Endothelial cell of umbilical vein (primary cell): Measurements from ENCODE around the gene VPS8. TPM values are rescaled to one million over a fixed set of nuclear protein-coding genes. Genes with fewer than 3 reads are reported as not detected.

Experiments
- BruUV-seq: library from RNA; stranded (reverse); fragments of 400-500 nt; replicated peaks from 2 replicates; lab custom pipeline; 2021; lab: Mats Ljungman, UMichigan
- CTCF ChIA-PET: fragments of 300-600, 350-600 bp; sonication (Branson Sonifier 250); formaldehyde crosslinking; loops from one replicate; lab custom pipeline; 2021; ENCODE audit warnings: antibody characterized with exemption, inconsistent platforms; lab: Charles Lee
- POLR2A ChIA-PET: fragments of 300-600, 350-600 bp; sonication (Branson Sonifier 250); formaldehyde crosslinking; loops from one replicate; lab custom pipeline; 2021; ENCODE audit warnings: antibody characterized with exemption, inconsistent platforms; lab: Charles Lee
- DNase-seq: peaks from one replicate; pipeline ENCODE4 v3.0.0-alpha.2; 2011; ENCODE audit warnings: low read depth, low spot score
- FAIRE-seq: peaks from 2 replicates; lab custom pipeline; 2011; peaks lifted over from hg19 to GRCh38; lab: Jason Lieb, UNC
- H2AFZ ChIP-seq: 2 replicates; pipeline ENCODE4 v1.6.0; 2012; ENCODE audit warnings: low read depth, low read length, control low read depth, inconsistent platforms
- H3K27ac ChIP-seq: 2 replicates; pipeline ENCODE4 v1.5.1; 2011; ENCODE audit warnings: low read depth, mild to moderate bottlenecking, control low read depth, low read length, moderate library complexity; ENCODE audit not compliant: insufficient read depth
- H3K27me3 ChIP-seq, 2 experiments: 2 replicates each; pipeline versions ENCODE4 v1.6.0 to v1.6.1; 2011; ENCODE audit warnings: low read length in 2 of 2, mixed read lengths in 1 of 2; ENCODE audit not compliant: control insufficient read depth in 2 of 2, insufficient read depth in 2 of 2
- H3K36me3 ChIP-seq, 2 experiments: 2 replicates in 1 of 2; 3 replicates in 1 of 2; pipeline ENCODE4 v1.5.1; 2011; ENCODE audit warnings: low read length in 2 of 2, mild to moderate bottlenecking in 1 of 2, moderate library complexity in 1 of 2; ENCODE audit not compliant: control insufficient read depth in 2 of 2, insufficient read depth in 2 of 2; ENCODE audit errors: extremely low read depth in 1 of 2
- H3K4me1 ChIP-seq: 3 replicates; pipeline ENCODE4 v1.5.1; 2011; ENCODE audit warnings: mild to moderate bottlenecking, low read length; ENCODE audit not compliant: control insufficient read depth, insufficient read depth; ENCODE audit errors: extremely low read depth
- H3K4me2 ChIP-seq: 2 replicates; pipeline ENCODE4 v1.6.1; 2011; ENCODE audit warnings: low read length, control low read depth, mixed read lengths; ENCODE audit not compliant: insufficient read depth
- H3K4me3 ChIP-seq, 3 experiments: fragments of 200-600 bp in 1 of 3; sonication (generic), shearing (Covaris generic) in 1 of 3; replicated peaks in 1 of 3; 2 replicates each; pipeline ENCODE4 v1.5.1; 2011 to 2016; ENCODE audit warnings: control low read depth in 3 of 3, low read length in 3 of 3, mild to moderate bottlenecking in 2 of 3, inconsistent platforms in 1 of 3, low read depth in 1 of 3, moderate library complexity in 1 of 3; ENCODE audit not compliant: insufficient read depth in 1 of 3
- H3K79me2 ChIP-seq: 2 replicates; pipeline ENCODE4 v1.6.0; 2012; ENCODE audit warnings: low read length, inconsistent platforms; ENCODE audit not compliant: control insufficient read depth, insufficient read depth
- H3K9ac ChIP-seq: replicated peaks from 2 replicates; pipeline ENCODE3; 2011; ENCODE audit warnings: low read length, control low read depth; ENCODE audit not compliant: insufficient read depth; ENCODE audit errors: extremely low read depth
- H3K9me1 ChIP-seq: replicated peaks from 3 replicates; pipeline ENCODE4 v1.6.0; 2011; ENCODE audit warnings: mild to moderate bottlenecking, low read length; ENCODE audit not compliant: control insufficient read depth, insufficient read depth; ENCODE audit errors: extremely low read depth
- H3K9me3 ChIP-seq: replicated peaks from 2 replicates; pipeline ENCODE4 v1.5.1; 2012; ENCODE audit warnings: low read length, inconsistent platforms; ENCODE audit not compliant: control insufficient read depth, insufficient read depth
- H4K20me1 ChIP-seq: replicated peaks from 2 replicates; pipeline ENCODE3; 2011; ENCODE audit warnings: mild to moderate bottlenecking, low read length; ENCODE audit not compliant: control insufficient read depth, insufficient read depth; ENCODE audit errors: extremely low read depth
- EZH2 ChIP-seq: IDR thresholded peaks from 2 replicates; pipeline ENCODE4 v1.6.1; 2012; ENCODE audit warnings: borderline replicate concordance, low read depth, mild to moderate bottlenecking, moderate library complexity, low read length, inconsistent platforms; ENCODE audit not compliant: severe bottlenecking
- FOS ChIP-seq: IDR thresholded peaks from 2 replicates; pipeline ENCODE4 v1.6.1; 2011; ENCODE audit warnings: mild to moderate bottlenecking, low read length, moderate library complexity, borderline replicate concordance; ENCODE audit not compliant: insufficient read depth
- GATA2 ChIP-seq: IDR thresholded peaks from 2 replicates; pipeline ENCODE4 v1.7.0; 2011; ENCODE audit warnings: low read depth, mild to moderate bottlenecking, moderate library complexity, mixed read lengths, low read length; ENCODE audit not compliant: insufficient read length, insufficient read depth
- JUN ChIP-seq: IDR thresholded peaks from 2 replicates; pipeline ENCODE4 v1.6.1; 2011; ENCODE audit warnings: borderline replicate concordance, low read depth; ENCODE audit not compliant: insufficient read length, insufficient read depth
- MYC ChIP-seq: IDR thresholded peaks from one replicate; pipeline ENCODE4 v1.6.1; 2011; ENCODE audit warnings: mild to moderate bottlenecking, low read depth, low read length
- POLR2A ChIP-seq: IDR thresholded peaks from 2 replicates; pipeline ENCODE4 v1.6.1; 2012; ENCODE audit warnings: low read depth, mild to moderate bottlenecking, control low read depth, low read length
- POLR2AphosphoS5 ChIP-seq: IDR thresholded peaks from 2 replicates; pipeline ENCODE4 v1.6.1; 2012; ENCODE audit warnings: low read depth, mild to moderate bottlenecking, control low read depth, low read length, moderate library complexity; ENCODE audit not compliant: insufficient read depth
- dilution Hi-C: fragments of 300-500 bp; cut with MboI; formaldehyde crosslinking; loops from one replicate; pipeline ENCODE4 v1.15.0; 2019; ENCODE audit warnings: low sequenced_read_pairs; ENCODE audit not compliant: extremely low pct_ligation_motif_present
- intact Hi-C: fragments of 100-400 bp; cut with micrococcal nuclease; formaldehyde crosslinking; loops from one replicate; pipeline ENCODE4 v1.10.0; 2022
- polyA plus RNA-seq, 4 experiments: library from polyadenylated mRNA; depleted of rRNA in 3 of 4; stranded (reverse) in 3 of 4; unstranded in 1 of 4; fragments of >200 nt; gene quantifications; 2 replicates each; pipeline versions ENCODE4 v1.2.1 to v1.2.3, GENCODE V29; 2011 to 2012; ENCODE audit warnings: missing spikeins in 1 of 4
- total RNA-seq: library from RNA; stranded (reverse); gene quantifications from 2 replicates; pipeline ENCODE4 v1.2.3, GENCODE V29; 2021
- TF ChIP-seq, protein P1 (sequence below), 2 donors: IDR thresholded peaks; 1 replicate in 1 of 2; 2 replicates in 1 of 2; pipeline ENCODE4 v1.5.1; 2011; ENCODE audit warnings: low read length in 2 of 2, mild to moderate bottlenecking in 2 of 2, moderate library complexity in 2 of 2, control low read depth in 1 of 2, inconsistent platforms in 1 of 2, low read depth in 1 of 2; ENCODE audit not compliant: insufficient read depth in 1 of 2; ENCODE audit errors: extremely low read depth in 1 of 2
- TF ChIP-seq, protein P2 (sequence below): IDR thresholded peaks from 2 replicates; pipeline ENCODE4 v1.6.1; 2011; ENCODE audit not compliant: insufficient read depth, insufficient read length

VPS8 gene
- total and polyA plus RNA-seq, 2 donors (not counting 3 experiments of a cell fraction or from before 2014, with no cell fraction given), result 13.7 to 51.6 TPM

GRCh38 chr3:185060655-185061054 lies 248.7 kb downstream of the VPS8 start:
- ChIA-PET POLR2A (no interaction called here), CTCF (no interaction called here)
- H3K4me1 ChIP-seq, result peaks cover 3% of the 10 kb centered on the region
- no peak for TF ChIP-seq POLR2A
- TF ChIP-seq JUN, result no peak
- no peak for TF ChIP-seq EZH2
- TF ChIP-seq POLR2AphosphoS5, result no peak
- TF ChIP-seq, protein P1, sequence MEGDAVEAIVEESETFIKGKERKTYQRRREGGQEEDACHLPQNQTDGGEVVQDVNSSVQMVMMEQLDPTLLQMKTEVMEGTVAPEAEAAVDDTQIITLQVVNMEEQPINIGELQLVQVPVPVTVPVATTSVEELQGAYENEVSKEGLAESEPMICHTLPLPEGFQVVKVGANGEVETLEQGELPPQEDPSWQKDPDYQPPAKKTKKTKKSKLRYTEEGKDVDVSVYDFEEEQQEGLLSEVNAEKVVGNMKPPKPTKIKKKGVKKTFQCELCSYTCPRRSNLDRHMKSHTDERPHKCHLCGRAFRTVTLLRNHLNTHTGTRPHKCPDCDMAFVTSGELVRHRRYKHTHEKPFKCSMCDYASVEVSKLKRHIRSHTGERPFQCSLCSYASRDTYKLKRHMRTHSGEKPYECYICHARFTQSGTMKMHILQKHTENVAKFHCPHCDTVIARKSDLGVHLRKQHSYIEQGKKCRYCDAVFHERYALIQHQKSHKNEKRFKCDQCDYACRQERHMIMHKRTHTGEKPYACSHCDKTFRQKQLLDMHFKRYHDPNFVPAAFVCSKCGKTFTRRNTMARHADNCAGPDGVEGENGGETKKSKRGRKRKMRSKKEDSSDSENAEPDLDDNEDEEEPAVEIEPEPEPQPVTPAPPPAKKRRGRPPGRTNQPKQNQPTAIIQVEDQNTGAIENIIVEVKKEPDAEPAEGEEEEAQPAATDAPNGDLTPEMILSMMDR (IDR thresholded peaks at IDR 0.05; ENCODE audit: extremely low read depth in 1 of 2, insufficient read depth in 1 of 2, low read depth in 1 of 2, low read length in 2 of 2), result no peak
- TF ChIP-seq, protein P2, sequence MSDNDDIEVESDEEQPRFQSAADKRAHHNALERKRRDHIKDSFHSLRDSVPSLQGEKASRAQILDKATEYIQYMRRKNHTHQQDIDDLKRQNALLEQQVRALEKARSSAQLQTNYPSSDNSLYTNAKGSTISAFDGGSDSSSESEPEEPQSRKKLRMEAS, result no peak
- TF ChIP-seq GATA2, result no peak
- no peak for TF ChIP-seq MYC
- TF ChIP-seq FOS, result no peak
- H4K20me1 ChIP-seq, result no peaks in the 10 kb centered on the region
- no peaks in the 10 kb centered on the region for H3K79me2 ChIP-seq
- no peaks in the 10 kb centered on the region for H3K36me3 ChIP-seq
- H3K9me3 ChIP-seq, result no peaks in the 10 kb centered on the region
- H2AFZ ChIP-seq, result no peak overlapping the region
- no peaks in the 10 kb centered on the region for H3K27me3 ChIP-seq
- no peak overlapping the region for H3K4me2 ChIP-seq
- no peak overlapping the region for H3K9ac ChIP-seq
- BruUV-seq, result no TSS peak
- intact Hi-C loops (no loop called here), dilution Hi-C loops (no loop called here)
- no peak overlapping the region for H3K27ac ChIP-seq
- H3K4me3 ChIP-seq, result no peak overlapping the region
- no peak for FAIRE-seq
- no peaks in the 10 kb centered on the region for H3K9me1 ChIP-seq
- no peak for DNase-seq
